Peyer's patch (tissue), 4 donors: Measurements from ENCODE around the gene MRPL19. TPM values are rescaled to one million over a fixed set of nuclear protein-coding genes. Genes with fewer than 3 reads are reported as not detected.
A peak's percentile ranks its signal among the peaks of the same experiment; 100 is the strongest.

ENCODE experiments used
- DNase-seq, 3 donors: peaks; one replicate each; pipeline ENCODE4 v3.0.0-alpha.2; 2017 to 2019
- H3K27ac ChIP-seq, 4 donors: fragments of 200-600 bp; sonication (generic); one replicate each; pipeline ENCODE4 v1.5.1; 2016 to 2019
- H3K27me3 ChIP-seq, 2 donors: fragments of 200-600 bp; sonication (generic); one replicate each; pipeline ENCODE4 v1.5.1; 2019
- H3K36me3 ChIP-seq, 3 donors: fragments of 200-600 bp; sonication (generic); one replicate each; pipeline ENCODE4 v1.5.1; 2016 to 2019
- H3K4me1 ChIP-seq, 4 donors: fragments of 200-600 bp; sonication (generic); one replicate each; pipeline ENCODE4 v1.5.1; 2016 to 2019
- H3K4me3 ChIP-seq, 4 donors: fragments of 200-600 bp; sonication (generic); 1 replicate in 3 of 4; 2 replicates in 1 of 4; pipeline ENCODE4 v1.5.1; 2016 to 2019; ENCODE audit warnings: mild to moderate bottlenecking in 1 of 4
- H3K9me3 ChIP-seq, 4 donors: fragments of 200-600 bp; sonication (generic); one replicate each; pipeline ENCODE4 v1.5.1; 2016 to 2019; ENCODE audit warnings: mild to moderate bottlenecking in 1 of 4
- POLR2A ChIP-seq, 2 donors: fragments of 450-650 bp; IDR thresholded peaks; one replicate each; pipeline ENCODE4 v1.5.1; 2017; ENCODE audit warnings: antibody characterized with exemption in 2 of 2, mild to moderate bottlenecking in 2 of 2, moderate library complexity in 2 of 2
- total RNA-seq, 4 donors: library from RNA; depleted of rRNA; stranded (reverse); fragments of >200 nt; gene quantifications; one replicate each; pipeline ENCODE4 v1.1.0, GENCODE V29; 2016
- TF ChIP-seq, protein P1 (sequence below), 6 experiments: fragments of 450-650 bp in 4 of 6; fragments of 200-600 bp in 2 of 6; sonication (generic) in 1 of 6; IDR thresholded peaks; one replicate each; pipeline ENCODE4 v1.5.1; 2017 to 2019; ENCODE audit warnings: antibody characterized with exemption in 6 of 6, mild to moderate bottlenecking in 3 of 6, moderate library complexity in 1 of 6

The MRPL19 gene
- total RNA-seq, 4 donors from 2014 or later, result 20.6 to 61.1 (median 26.8) TPM

DNA sequence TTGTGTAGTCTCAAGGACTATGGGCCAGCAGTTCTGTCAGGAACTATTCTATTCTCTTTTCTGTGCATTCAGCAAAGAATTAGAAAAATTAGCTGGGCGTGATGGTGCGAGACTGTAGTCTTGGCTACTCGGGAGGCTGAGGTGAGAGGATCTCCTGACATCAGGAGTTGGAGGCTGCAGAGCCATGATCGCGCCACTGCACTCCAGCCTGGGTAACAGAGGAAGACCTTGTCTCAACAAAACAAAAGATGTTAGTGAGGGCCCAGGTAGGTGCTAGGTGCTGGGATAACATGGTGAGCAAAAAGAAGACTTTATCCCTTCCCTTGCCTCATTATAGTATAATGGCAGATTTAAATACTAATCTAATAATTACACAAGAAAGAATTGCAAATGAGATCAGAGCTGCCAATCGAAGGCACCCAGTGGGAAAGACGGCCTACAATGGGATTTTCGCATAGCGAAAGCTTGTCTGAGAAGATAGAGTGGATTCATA lies 447 bp upstream of the MRPL19 start:
- H3K4me1 ChIP-seq, result peaks cover 0 to 17% (median 3%) of the 10 kb centered on the region in 4 donors
- peak overlapping the region; percentile 59 to 87 (median 67) for H3K27ac ChIP-seq
- TF ChIP-seq, protein P1, sequence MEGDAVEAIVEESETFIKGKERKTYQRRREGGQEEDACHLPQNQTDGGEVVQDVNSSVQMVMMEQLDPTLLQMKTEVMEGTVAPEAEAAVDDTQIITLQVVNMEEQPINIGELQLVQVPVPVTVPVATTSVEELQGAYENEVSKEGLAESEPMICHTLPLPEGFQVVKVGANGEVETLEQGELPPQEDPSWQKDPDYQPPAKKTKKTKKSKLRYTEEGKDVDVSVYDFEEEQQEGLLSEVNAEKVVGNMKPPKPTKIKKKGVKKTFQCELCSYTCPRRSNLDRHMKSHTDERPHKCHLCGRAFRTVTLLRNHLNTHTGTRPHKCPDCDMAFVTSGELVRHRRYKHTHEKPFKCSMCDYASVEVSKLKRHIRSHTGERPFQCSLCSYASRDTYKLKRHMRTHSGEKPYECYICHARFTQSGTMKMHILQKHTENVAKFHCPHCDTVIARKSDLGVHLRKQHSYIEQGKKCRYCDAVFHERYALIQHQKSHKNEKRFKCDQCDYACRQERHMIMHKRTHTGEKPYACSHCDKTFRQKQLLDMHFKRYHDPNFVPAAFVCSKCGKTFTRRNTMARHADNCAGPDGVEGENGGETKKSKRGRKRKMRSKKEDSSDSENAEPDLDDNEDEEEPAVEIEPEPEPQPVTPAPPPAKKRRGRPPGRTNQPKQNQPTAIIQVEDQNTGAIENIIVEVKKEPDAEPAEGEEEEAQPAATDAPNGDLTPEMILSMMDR (IDR thresholded peaks at IDR 0.05), result no peak
- no peak for TF ChIP-seq POLR2A (IDR thresholded peaks at IDR 0.05)
- DNase-seq, result no peak
- peak overlapping the region; percentile 78 to 97 (median 91) for H3K4me3 ChIP-seq
- H3K9me3 ChIP-seq, result no peaks in the 10 kb centered on the region
- H3K36me3 ChIP-seq, result peaks cover 0 to 12% (median 0%) of the 10 kb centered on the region in 3 donors
- H3K27me3 ChIP-seq, result no peaks in the 10 kb centered on the region

DNA sequence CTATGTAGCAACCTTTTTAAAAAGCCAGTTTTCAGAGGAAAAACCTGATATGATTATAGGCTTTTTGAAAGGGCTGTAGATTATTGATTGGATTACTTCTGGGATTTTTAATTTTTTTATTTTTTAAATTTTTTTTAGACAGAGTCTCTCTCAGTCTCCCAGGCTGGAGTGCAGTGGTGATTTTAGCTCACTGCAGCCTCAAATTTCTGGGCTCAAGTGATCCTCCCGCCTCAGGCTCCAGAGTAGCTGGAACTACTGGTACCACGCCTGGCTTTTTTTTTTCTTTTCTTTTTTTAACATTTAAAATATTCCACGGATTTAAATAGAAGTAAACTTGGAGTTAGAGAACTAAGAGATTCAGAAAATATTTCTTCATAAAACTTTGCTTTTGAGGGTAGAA lies 1.2 kb downstream of the MRPL19 start:
- H3K27me3 ChIP-seq, result no peaks in the 10 kb centered on the region
- peaks cover 0 to 17% (median 3%) of the 10 kb centered on the region in 4 donors for H3K4me1 ChIP-seq
- no peak overlapping the region for H3K27ac ChIP-seq
- TF ChIP-seq, protein P1 (IDR thresholded peaks at IDR 0.05), result no peak
- TF ChIP-seq POLR2A (IDR thresholded peaks at IDR 0.05), result no peak
- peak overlapping the region in 2 of 4 donors; percentile 87 to 95 for H3K4me3 ChIP-seq
- H3K9me3 ChIP-seq, result no peaks in the 10 kb centered on the region
- DNase-seq, result no peak
- peaks cover 0 to 26% (median 0%) of the 10 kb centered on the region in 3 donors for H3K36me3 ChIP-seq

DNA sequence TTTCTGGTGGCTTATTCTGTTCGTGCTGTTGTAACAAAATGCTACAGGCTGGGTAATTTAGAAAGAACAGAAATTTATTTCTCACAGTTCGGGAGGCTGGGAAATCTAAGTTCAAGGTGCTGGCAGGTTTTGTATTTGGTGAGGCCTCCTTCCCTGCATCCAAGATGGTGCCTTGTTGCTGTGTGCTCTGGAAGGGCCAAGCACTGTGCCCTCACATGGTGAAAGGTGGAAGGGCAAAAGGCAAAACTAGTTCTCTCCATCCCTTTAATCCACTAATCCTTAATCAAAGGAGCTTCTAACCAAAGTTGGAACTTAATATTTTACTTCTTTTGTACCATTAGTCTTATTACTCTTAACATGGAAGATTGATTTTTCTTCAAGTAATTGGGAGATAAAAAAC lies 7.4 kb downstream of the MRPL19 start:
- TF ChIP-seq, protein P1 (IDR thresholded peaks at IDR 0.05), result no peak
- no peak for TF ChIP-seq POLR2A (IDR thresholded peaks at IDR 0.05)
- DNase-seq, result no peak
- no peak overlapping the region for H3K4me3 ChIP-seq
- H3K27me3 ChIP-seq, result no peaks in the 10 kb centered on the region
- peaks cover 0 to under 1% (median 0%) of the 10 kb centered on the region in 4 donors for H3K4me1 ChIP-seq
- H3K27ac ChIP-seq, result no peak overlapping the region
- H3K9me3 ChIP-seq, result no peaks in the 10 kb centered on the region
- peaks cover 0 to 78% (median 0%) of the 10 kb centered on the region in 3 donors for H3K36me3 ChIP-seq

DNA sequence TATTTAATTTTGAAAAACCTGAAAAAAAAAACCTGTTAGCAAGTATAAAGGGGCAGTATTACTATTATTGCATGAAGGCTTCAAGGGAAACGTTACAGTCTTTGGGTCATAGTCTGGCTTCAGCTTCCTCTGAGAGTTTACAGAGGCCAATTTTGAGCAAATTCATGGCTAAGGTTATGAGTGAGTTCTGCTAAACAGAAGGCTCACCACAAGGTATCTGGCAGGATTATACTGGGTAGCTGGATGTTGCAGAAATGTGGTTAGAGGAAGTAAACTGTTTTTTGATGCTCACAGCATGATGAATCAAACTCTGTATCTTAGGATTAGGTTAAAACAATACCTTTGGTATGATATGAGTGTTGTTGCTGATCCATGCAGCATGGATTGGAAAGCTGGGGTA lies 9.3 kb downstream of the MRPL19 start:
- no peak for TF ChIP-seq POLR2A (IDR thresholded peaks at IDR 0.05)
- TF ChIP-seq, protein P1 (IDR thresholded peaks at IDR 0.05), result no peak
- no peaks in the 10 kb centered on the region for H3K9me3 ChIP-seq
- no peak overlapping the region for H3K4me3 ChIP-seq
- no peak overlapping the region for H3K27ac ChIP-seq
- DNase-seq, result no peak
- no peaks in the 10 kb centered on the region for H3K4me1 ChIP-seq
- peaks cover 0 to 78% (median 0%) of the 10 kb centered on the region in 3 donors for H3K36me3 ChIP-seq
- H3K27me3 ChIP-seq, result no peaks in the 10 kb centered on the region

DNA sequence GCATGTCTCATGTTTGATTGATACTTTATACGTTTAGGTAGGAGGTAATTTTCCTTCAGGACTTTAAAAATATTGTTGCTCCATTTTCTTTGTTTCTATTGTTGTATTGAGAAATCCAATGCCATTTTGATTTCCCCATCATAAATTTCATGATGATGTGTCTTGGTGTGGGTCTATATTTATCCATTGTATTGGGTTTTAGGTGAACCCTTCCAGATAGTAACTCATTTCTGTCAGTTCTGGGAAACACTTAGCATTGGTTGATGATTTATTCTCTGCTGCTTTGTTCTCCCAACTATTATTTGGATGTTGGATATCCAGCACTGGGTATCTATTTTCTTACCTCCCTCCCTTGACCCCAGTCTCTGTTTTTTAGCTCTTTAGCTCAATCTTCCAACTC lies 10.0 kb downstream of the MRPL19 start:
- no peak overlapping the region for H3K4me3 ChIP-seq
- no peaks in the 10 kb centered on the region for H3K9me3 ChIP-seq
- H3K27me3 ChIP-seq, result no peaks in the 10 kb centered on the region
- H3K27ac ChIP-seq, result no peak overlapping the region
- DNase-seq, result no peak
- TF ChIP-seq, protein P1 (IDR thresholded peaks at IDR 0.05), result no peak
- no peak for TF ChIP-seq POLR2A (IDR thresholded peaks at IDR 0.05)
- peaks cover 0 to 79% (median 0%) of the 10 kb centered on the region in 3 donors for H3K36me3 ChIP-seq
- H3K4me1 ChIP-seq, result no peaks in the 10 kb centered on the region
